ENCODE data around the gene GAGE12C.
"Not testable (repeated sequence)": the region's sequence is repeated elsewhere in the genome, so short reads cannot be mapped to it uniquely, and the experiment has no call there.

Gene GAGE12C

DNA sequence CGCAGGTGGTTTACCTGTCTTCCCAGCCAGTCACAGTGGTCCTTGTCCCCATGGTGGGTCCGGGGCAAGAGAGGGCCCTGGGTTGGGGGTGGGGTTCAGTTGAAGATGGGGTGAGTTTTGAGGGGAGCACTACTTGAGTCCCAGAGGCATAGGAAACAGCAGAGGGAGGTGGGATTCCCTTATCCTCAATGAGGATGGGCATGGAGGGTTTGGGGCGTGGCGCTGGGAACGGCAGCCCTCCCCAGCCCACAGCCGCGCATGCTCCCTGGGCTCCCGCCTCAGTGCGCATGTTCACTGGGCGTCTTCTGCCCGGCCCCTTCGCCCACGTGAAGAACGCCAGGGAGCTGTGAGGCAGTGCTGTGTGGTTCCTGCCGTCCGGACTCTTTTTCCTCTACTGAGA, at the start of gene GAGE12C:
TSS of gene GAGE12C (plus strand) at position 301 of the 400 bp plus-strand sequence. CDS start 1,155 bp downstream, outside the sequence.
- DNase-seq = not testable (repeated sequence)

- not testable (repeated sequence) for DNase-seq
These were observed 9.5 kb downstream of the GAGE12C start, which contains the start of gene GAGE12D for GRCh38 chrX:49541433-49541832. TSS of gene GAGE12D (plus strand) at chrX:49541733. CDS start at chrX:49542888, 1,155 bp downstream.

DNA sequence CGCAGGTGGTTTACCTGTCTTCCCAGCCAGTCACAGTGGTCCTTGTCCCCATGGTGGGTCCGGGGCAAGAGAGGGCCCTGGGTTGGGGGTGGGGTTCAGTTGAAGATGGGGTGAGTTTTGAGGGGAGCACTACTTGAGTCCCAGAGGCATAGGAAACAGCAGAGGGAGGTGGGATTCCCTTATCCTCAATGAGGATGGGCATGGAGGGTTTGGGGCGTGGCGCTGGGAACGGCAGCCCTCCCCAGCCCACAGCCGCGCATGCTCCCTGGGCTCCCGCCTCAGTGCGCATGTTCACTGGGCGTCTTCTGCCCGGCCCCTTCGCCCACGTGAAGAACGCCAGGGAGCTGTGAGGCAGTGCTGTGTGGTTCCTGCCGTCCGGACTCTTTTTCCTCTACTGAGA, 19.0 kb downstream of the GAGE12C start, which contains the start of gene GAGE12E:
TSS of gene GAGE12E (plus strand) at position 301 of the 400 bp plus-strand sequence. CDS start 1,155 bp downstream, outside the sequence.
- DNase-seq = not testable (repeated sequence)

DNA sequence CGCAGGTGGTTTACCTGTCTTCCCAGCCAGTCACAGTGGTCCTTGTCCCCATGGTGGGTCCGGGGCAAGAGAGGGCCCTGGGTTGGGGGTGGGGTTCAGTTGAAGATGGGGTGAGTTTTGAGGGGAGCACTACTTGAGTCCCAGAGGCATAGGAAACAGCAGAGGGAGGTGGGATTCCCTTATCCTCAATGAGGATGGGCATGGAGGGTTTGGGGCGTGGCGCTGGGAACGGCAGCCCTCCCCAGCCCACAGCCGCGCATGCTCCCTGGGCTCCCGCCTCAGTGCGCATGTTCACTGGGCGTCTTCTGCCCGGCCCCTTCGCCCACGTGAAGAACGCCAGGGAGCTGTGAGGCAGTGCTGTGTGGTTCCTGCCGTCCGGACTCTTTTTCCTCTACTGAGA, 28.6 kb downstream of the GAGE12C start, which contains the start of gene GAGE12F:
TSS of gene GAGE12F (plus strand) at position 301 of the 400 bp plus-strand sequence. CDS start 1,155 bp downstream, outside the sequence.
- DNase-seq = not testable (repeated sequence)

DNA sequence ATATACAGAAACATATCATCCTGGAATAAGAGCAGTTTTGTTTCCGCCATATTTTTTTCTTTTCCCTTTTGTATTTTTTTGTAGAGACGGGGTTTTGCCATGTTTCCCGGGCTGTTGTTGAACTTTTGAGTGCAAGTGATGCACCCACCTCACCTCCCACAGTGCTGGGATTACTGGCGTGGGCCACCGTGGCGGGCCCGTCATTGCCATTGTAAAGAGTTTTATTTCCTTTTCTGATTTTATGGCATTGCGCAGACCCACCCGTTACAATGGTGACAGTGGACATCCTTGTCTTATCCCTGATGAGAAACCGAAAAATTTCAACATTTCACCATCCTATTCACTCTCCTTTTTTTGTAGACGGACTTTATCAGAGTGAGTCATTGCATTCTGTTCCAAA, 36.8 kb downstream of the GAGE12C start:
- DNase-seq = not testable (repeated sequence)

DNA sequence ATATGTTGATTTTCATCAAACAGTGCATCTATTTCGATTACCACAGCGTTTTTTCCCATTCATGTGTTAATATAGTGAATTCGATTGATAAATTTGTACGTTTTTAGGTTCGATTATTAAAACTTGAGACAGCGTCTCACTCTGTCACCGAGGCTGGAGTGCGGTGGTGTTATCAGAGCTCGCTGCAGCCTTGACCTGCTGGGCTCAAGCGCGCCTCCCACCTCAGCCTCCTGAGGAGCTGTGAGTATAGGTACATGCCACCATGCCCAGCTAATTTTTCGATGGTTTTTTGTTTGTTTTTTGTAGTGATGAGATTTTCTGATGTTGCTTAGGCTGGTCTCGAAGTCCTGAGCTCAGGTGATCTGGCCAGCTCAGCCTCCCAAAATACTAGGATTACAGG, 37.2 kb downstream of the GAGE12C start:
- not testable (repeated sequence) for DNase-seq

DNA sequence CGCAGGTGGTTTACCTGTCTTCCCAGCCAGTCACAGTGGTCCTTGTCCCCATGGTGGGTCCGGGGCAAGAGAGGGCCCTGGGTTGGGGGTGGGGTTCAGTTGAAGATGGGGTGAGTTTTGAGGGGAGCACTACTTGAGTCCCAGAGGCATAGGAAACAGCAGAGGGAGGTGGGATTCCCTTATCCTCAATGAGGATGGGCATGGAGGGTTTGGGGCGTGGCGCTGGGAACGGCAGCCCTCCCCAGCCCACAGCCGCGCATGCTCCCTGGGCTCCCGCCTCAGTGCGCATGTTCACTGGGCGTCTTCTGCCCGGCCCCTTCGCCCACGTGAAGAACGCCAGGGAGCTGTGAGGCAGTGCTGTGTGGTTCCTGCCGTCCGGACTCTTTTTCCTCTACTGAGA, 38.1 kb downstream of the GAGE12C start, which contains the start of gene GAGE12G:
TSS of gene GAGE12G (plus strand) at position 301 of the 400 bp plus-strand sequence. CDS start 1,155 bp downstream, outside the sequence.
- DNase-seq = not testable (repeated sequence)

- DNase-seq = not testable (repeated sequence)
These were observed 47.7 kb downstream of the GAGE12C start, which contains the start of gene GAGE12H for GRCh38 chrX:49579649-49580048. TSS of gene GAGE12H (plus strand) at chrX:49579949. CDS start at chrX:49581104, 1,155 bp downstream.

All from NCI-H146 (cell line).